ENCODE data around the gene SPEN.

The SPEN gene

GRCh38 chr1:15928971-15929965, 81.8 kb downstream of the SPEN start:
- no peak for TF ChIP-seq CTCF (IDR thresholded peaks at IDR 0.05; ENCODE audit: low read depth, low read length)
- H3K4me3 ChIP-seq (ENCODE audit: low read depth, low read length): no peak overlapping the region
- DNase-seq (ENCODE audit: low read depth, low spot score): no peak
- in situ Hi-C loops (cut with HindIII; ENCODE audit: low sequenced_read_pairs): no loop called here

GRCh38 chr1:15931401-15931800, 83.9 kb downstream of the SPEN start:
- in situ Hi-C loops (cut with HindIII; ENCODE audit: low sequenced_read_pairs): no loop called here
- no peak for TF ChIP-seq CTCF (IDR thresholded peaks at IDR 0.05; ENCODE audit: low read depth, low read length)
- no peak for DNase-seq (ENCODE audit: low read depth, low spot score)
- H3K4me3 ChIP-seq (ENCODE audit: low read depth, low read length): no peak overlapping the region

GRCh38 chr1:15931884-15932283, 84.4 kb downstream of the SPEN start:
- TF ChIP-seq CTCF (IDR thresholded peaks at IDR 0.05; ENCODE audit: low read depth, low read length): no peak
- in situ Hi-C loops (cut with HindIII; ENCODE audit: low sequenced_read_pairs): no loop called here
- DNase-seq (ENCODE audit: low read depth, low spot score): no peak

GRCh38 chr1:15932612-15933011, 85.1 kb downstream of the SPEN start:
- H3K4me3 ChIP-seq (ENCODE audit: low read depth, low read length): no peak overlapping the region
- no peak for TF ChIP-seq CTCF (IDR thresholded peaks at IDR 0.05; ENCODE audit: low read depth, low read length)
- in situ Hi-C loops (cut with HindIII; ENCODE audit: low sequenced_read_pairs): no loop called here
- DNase-seq (ENCODE audit: low read depth, low spot score): no peak

More at GRCh38 chr1:15931884-15932283, 84.4 kb downstream of the SPEN start:
- no peak overlapping the region for H3K4me3 ChIP-seq (ENCODE audit: low read depth, low read length)

GRCh38 chr1:15933684-15934083, 86.2 kb downstream of the SPEN start:
- TF ChIP-seq CTCF (IDR thresholded peaks at IDR 0.05; ENCODE audit: low read depth, low read length): no peak
- H3K4me3 ChIP-seq (ENCODE audit: low read depth, low read length): no peak overlapping the region
- in situ Hi-C loops (cut with HindIII; ENCODE audit: low sequenced_read_pairs): no loop called here
- DNase-seq (ENCODE audit: low read depth, low spot score): no peak

- no peak for TF ChIP-seq CTCF (IDR thresholded peaks at IDR 0.05; ENCODE audit: low read depth, low read length)
- no peak for DNase-seq (ENCODE audit: low read depth, low spot score)
- in situ Hi-C loops (cut with HindIII; ENCODE audit: low sequenced_read_pairs): no loop called here
- no peak overlapping the region for H3K4me3 ChIP-seq (ENCODE audit: low read depth, low read length)
Measured at GRCh38 chr1:15934211-15935055, 86.9 kb downstream of the SPEN start.

All from astrocyte of the spinal cord (primary cell).